Adipocyte (in vitro differentiated cells): ENCODE data around the gene RIT1.

Source experiments
- DNase-seq: peaks from one replicate; pipeline ENCODE4 v3.0.0-alpha.2; 2015; ENCODE audit warnings: low read depth
- H3K27me3 ChIP-seq: replicated peaks from 2 replicates; pipeline ENCODE4 v1.7.0; 2013; ENCODE audit warnings: mild to moderate bottlenecking, low read length, moderate library complexity; ENCODE audit not compliant: control insufficient read depth, insufficient read depth
- H3K36me3 ChIP-seq: 2 replicates; pipeline ENCODE4 v1.7.0; 2013; ENCODE audit warnings: low read length, mild to moderate bottlenecking, moderate library complexity; ENCODE audit not compliant: control insufficient read depth, insufficient read depth, severe bottlenecking
- H3K4me1 ChIP-seq: 2 replicates; pipeline ENCODE4 v1.7.0; 2013; ENCODE audit warnings: mild to moderate bottlenecking, low read length, moderate library complexity; ENCODE audit not compliant: control insufficient read depth, insufficient read depth
- H3K4me3 ChIP-seq: 2 replicates; pipeline ENCODE4 v1.7.0; 2013; ENCODE audit warnings: mild to moderate bottlenecking, low read length, moderate library complexity
- H3K9ac ChIP-seq: 2 replicates; pipeline ENCODE4 v1.7.0; 2013; ENCODE audit warnings: mild to moderate bottlenecking, low read length, moderate library complexity
- H3K9me3 ChIP-seq: 2 replicates; pipeline ENCODE4 v1.7.0; 2013; ENCODE audit warnings: mild to moderate bottlenecking, low read length, moderate library complexity; ENCODE audit not compliant: control insufficient read depth

The RIT1 gene

DNA sequence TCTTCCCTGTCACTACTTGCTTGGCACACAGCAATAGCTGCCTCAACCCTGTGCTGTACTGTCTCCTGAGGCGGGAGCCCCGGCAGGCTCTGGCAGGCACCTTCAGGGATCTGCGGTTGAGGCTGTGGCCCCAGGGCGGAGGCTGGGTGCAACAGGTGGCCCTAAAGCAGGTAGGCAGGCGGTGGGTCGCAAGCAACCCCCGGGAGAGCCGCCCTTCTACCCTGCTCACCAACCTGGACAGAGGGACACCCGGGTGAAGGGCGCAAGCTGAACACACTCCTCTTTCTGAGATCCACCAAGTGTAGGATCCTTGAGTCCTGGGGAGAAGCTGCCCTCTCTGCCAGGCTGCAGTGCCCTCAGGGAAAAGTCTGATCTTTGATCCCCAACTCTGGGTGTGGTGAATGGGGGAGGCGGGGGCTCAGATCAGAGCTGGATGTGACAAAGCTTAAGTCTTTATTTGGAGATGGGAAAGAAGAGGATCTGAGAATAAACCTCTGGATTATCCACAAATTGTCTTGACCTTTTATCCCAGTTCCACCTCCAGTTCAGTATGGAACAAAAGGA is 31.5 kb upstream of the RIT1 start:
- Histone ChIP-seq H3K27me3 (no peaks in the 10 kb centered on the region), H3K4me1 (peaks cover 20% of the 10 kb centered on the region), H3K4me3 (no peak overlapping the region), H3K9me3 (no peaks in the 10 kb centered on the region), H3K9ac (no peak overlapping the region), H3K36me3 (peaks cover 20% of the 10 kb centered on the region)
- no peak for DNase-seq

- Histone ChIP-seq H3K4me3 (no peak overlapping the region), H3K4me1 (peaks cover 20% of the 10 kb centered on the region), H3K27me3 (no peaks in the 10 kb centered on the region), H3K36me3 (peaks cover 13% of the 10 kb centered on the region), H3K9me3 (no peaks in the 10 kb centered on the region), H3K9ac (no peak overlapping the region)
- DNase-seq = no peak
Observed at GRCh38 chr1:155941845-155942531, 30.8 kb upstream of the RIT1 start.

- Histone ChIP-seq H3K4me3 (no peak within 1 kb of the TSS), H3K4me1 (peaks cover 18% of the 10 kb centered on the region), H3K27me3 (no peaks in the 10 kb centered on the region), H3K9ac (no peak within 1 kb of the TSS), H3K36me3 (peaks cover 5% of the 10 kb centered on the region), H3K9me3 (no peaks in the 10 kb centered on the region)
- DNase-seq = no peak
Observed at GRCh38 chr1:155940993-155941844, 30.1 kb upstream of the RIT1 start, which contains the start of gene RXFP4. TSS of gene RXFP4 (plus strand) at chr1:155941638. CDS start at chr1:155941710, 72 bp downstream.

- H3K27me3 ChIP-seq = no peaks in the 10 kb centered on the region
- H3K4me1 ChIP-seq = peaks cover 14% of the 10 kb centered on the region
- no peaks in the 10 kb centered on the region for H3K36me3 ChIP-seq
- H3K4me3 ChIP-seq = no peak overlapping the region
- no peaks in the 10 kb centered on the region for H3K9me3 ChIP-seq
- DNase-seq = peak; percentile 65
- H3K9ac ChIP-seq = no peak overlapping the region
Observed at GRCh38 chr1:155940482-155940992, 29.4 kb upstream of the RIT1 start.

GRCh38 chr1:155938220-155938627 is 27.1 kb upstream of the RIT1 start:
- no peaks in the 10 kb centered on the region for H3K27me3 ChIP-seq
- H3K36me3 ChIP-seq = no peaks in the 10 kb centered on the region
- peak; percentile 63 for DNase-seq
- peaks cover 3% of the 10 kb centered on the region for H3K4me1 ChIP-seq
- H3K4me3 ChIP-seq = no peak overlapping the region
- H3K9ac ChIP-seq = no peak overlapping the region
- H3K9me3 ChIP-seq = no peaks in the 10 kb centered on the region

DNA sequence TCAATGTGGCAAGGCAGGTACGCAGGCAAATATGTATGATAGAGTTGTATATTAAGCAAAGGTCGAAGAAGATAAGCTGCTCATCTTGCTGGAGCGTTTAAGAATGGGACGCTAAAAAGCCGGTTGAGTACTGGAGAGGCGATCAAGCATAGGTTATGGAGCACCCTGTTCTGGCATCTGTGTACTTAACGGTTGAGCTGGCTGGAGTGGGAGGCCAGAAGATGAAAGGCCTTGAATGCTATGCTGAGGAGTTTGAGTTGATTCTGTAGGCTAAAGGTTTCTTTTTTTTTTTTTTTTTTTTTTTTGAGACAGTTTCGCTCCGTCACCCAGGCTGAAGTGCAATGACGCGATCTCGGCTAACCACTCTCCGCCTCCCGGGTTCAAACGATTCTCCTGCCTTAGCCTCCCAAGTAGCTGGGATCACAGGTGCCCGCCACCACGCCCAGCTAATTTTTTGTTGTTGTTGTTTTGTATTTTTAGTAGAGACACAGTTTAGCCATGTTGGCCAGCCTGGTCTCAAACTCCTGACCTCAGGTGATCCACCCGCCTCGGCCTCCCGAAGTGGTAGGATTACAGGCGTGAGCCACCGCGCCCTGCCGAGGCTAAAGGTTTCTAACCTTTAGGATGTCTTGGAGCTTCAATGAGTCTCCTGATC is 23.9 kb upstream of the RIT1 start:
- Histone ChIP-seq H3K9ac (peak overlapping the region; percentile 100), H3K4me1 (peaks cover 30% of the 10 kb centered on the region), H3K9me3 (no peaks in the 10 kb centered on the region), H3K27me3 (no peaks in the 10 kb centered on the region), H3K36me3 (peaks cover 32% of the 10 kb centered on the region), H3K4me3 (peak overlapping the region; percentile 99)
- DNase-seq = no peak

GRCh38 chr1:155934097-155934935 is 23.2 kb upstream of the RIT1 start, which contains the start of gene KHDC4:
TSS of gene KHDC4 (minus strand) at chr1:155934413. CDS start at chr1:155934373, 40 bp downstream.
- peak; percentile 99 for DNase-seq
- no peaks in the 10 kb centered on the region for H3K9me3 ChIP-seq
- H3K27me3 ChIP-seq = no peaks in the 10 kb centered on the region
- H3K4me1 ChIP-seq = peaks cover 30% of the 10 kb centered on the region
- H3K9ac ChIP-seq = peak within 1 kb of the TSS; percentile 100
- peaks cover 38% of the 10 kb centered on the region for H3K36me3 ChIP-seq
- H3K4me3 ChIP-seq = peak within 1 kb of the TSS; percentile 99

- Histone ChIP-seq H3K4me1 (peaks cover 30% of the 10 kb centered on the region), H3K36me3 (peaks cover 45% of the 10 kb centered on the region), H3K9ac (peak overlapping the region; percentile 100), H3K9me3 (no peaks in the 10 kb centered on the region), H3K4me3 (peak overlapping the region; percentile 99), H3K27me3 (no peaks in the 10 kb centered on the region)
- peak; percentile 38 for DNase-seq
Observed at GRCh38 chr1:155933591-155934096, 22.5 kb upstream of the RIT1 start.

DNA sequence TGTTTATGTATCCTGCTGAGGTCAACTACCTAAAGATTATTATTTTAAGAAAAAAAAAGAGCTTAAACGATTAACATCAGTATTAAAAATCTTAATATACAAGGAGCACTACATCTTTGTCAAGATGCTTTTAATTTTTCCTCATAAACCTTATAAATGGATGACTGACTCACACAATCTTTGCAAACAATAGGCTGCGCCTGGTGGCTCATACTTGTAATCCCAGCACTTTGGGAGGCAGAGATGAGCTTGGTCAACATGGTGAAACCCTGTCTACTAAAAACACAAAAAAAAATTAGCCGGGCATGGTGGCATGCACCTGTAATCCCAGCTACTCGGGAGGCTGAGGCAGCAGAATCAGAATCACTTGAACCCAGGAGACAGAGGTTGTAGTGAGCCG is 21.3 kb upstream of the RIT1 start:
- Histone ChIP-seq H3K4me3 (peak overlapping the region; percentile 99), H3K27me3 (no peaks in the 10 kb centered on the region), H3K4me1 (peaks cover 30% of the 10 kb centered on the region), H3K9ac (peak overlapping the region; percentile 100), H3K36me3 (peaks cover 56% of the 10 kb centered on the region), H3K9me3 (no peaks in the 10 kb centered on the region)
- no peak for DNase-seq

DNA sequence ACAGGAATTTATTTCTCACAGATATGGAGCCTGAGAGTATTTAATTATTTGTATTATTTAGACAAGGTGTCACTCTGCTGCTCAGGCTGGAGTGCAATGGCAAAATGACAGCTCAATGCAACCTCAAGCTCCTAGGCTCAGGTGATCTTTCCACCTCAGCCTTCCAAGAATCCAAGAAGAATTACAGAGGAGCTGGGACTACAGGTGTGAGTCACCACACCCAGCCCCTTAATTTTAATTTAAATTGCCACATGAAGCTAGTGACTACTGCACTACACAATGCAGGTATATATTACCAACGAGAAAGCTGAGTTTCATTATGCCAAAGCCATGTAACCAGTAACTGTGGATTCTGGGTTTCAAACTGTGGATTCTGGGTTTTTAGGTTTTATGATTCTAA is 20.9 kb upstream of the RIT1 start:
- Histone ChIP-seq H3K4me1 (peaks cover 30% of the 10 kb centered on the region), H3K27me3 (no peaks in the 10 kb centered on the region), H3K4me3 (peak overlapping the region; percentile 99), H3K36me3 (peaks cover 60% of the 10 kb centered on the region), H3K9ac (peak overlapping the region; percentile 100), H3K9me3 (no peaks in the 10 kb centered on the region)
- DNase-seq = no peak
